CD4-positive, alpha-beta T cell treated with Interleukin-6 at 100 ng/mL for 8 hours (primary cell): ENCODE results near the gene RSBN1.

Experiments
- DNase-seq: peaks from one replicate; pipeline ENCODE4 v3.0.0-alpha.2; 2020; ENCODE audit warnings: mixed read lengths, low spot score

Gene RSBN1

DNA sequence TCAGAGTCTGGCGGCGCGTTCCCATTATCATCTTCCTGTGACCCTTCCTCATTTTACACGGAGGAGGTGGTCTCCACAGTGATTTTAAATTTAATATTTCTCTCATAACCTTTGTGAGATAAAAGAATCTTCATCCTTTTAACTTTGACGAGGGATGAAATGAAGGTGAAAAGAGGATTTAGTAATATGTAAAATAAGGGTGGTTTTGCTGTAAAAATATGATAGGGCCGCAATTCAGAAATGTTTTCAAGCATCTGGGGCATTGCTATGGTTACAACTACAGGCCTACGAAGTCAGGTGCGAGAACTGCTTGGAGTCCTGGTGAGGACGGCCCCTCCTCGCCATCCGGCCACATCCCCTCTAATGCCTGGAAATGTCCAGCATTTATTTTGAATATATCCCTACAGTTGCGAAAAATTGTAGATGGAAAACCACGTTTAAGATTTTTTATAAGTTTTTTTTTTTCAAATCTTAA is 422 bp upstream of the RSBN1 start:
- peak; percentile 4 for DNase-seq

DNA sequence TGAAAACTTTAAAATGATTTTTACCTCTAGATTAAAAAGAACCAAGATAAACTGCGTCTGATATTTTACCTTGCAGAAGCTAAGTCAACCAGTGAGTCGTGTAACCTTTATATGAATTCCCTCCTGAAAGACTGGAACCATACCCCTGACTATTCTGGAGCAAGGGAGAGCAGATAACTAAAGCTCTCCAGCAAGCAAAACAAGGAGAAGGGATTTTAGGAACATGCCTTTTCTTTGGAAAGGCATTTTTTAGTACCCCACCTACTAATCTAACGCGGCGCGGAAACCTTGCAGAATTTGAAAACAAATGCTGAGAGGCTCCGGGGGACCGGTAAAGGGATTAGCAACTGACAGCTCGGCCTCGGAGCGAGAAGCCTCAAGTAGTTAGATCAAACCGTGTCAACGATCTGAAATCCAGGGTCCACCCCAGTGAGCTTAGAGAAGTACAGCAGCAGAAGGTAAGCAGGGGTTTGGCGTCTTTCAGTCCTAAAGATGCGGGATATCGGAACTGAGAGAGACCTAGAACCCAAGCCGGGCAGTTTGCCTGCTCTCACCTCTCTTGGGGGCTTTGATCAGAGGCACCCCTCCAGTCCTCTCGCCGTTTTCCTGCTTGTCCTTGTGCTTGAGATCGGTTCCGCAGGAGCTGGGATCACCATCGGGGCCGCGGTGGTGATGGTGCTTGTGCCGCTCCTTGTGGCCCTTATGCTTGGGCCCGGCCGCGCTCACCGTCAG is 954 bp downstream of the RSBN1 start:
- DNase-seq = peak; percentile 7

DNA sequence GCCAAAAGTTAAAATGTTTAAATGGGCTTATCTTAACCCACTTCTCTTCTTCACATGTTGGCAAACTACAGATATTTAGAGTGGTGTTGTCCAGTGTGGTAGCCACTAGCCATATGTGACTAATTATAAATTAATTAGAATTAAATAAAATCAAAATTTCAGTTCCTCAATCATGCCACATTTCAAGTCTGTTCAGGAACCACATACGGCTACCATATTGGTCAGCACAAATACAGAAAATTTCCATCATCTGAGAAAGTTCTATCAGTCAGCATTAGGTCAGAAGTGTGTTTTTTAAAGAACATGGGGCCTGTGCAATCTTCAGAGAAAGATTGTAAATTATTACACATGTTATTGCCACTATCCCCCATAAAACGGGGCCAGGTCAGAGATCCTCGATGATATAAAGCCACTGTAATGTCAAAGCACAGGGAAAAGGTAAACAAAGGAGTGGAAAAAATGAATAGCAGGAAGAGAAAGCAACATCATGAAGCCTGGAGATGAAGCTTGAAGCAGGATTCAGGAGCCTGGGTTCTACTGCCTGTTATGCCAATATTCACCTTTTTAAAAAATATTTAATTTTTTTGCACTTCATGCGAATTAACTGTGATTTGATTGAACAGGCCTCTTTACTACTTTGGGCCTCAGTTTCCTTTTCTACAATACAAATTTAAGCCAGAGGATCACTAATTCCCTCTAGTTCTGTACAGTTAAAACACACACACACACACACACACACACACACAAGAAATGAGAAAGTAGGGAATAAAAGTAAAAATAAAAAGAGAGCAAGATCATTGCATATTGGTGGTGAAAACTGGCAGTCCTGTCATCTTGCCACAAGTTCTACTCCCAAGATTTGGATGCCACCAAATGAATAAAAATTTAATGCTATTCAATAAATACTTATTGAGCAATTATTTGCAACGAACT is 2.3 kb downstream of the RSBN1 start:
- DNase-seq = no peak

DNA sequence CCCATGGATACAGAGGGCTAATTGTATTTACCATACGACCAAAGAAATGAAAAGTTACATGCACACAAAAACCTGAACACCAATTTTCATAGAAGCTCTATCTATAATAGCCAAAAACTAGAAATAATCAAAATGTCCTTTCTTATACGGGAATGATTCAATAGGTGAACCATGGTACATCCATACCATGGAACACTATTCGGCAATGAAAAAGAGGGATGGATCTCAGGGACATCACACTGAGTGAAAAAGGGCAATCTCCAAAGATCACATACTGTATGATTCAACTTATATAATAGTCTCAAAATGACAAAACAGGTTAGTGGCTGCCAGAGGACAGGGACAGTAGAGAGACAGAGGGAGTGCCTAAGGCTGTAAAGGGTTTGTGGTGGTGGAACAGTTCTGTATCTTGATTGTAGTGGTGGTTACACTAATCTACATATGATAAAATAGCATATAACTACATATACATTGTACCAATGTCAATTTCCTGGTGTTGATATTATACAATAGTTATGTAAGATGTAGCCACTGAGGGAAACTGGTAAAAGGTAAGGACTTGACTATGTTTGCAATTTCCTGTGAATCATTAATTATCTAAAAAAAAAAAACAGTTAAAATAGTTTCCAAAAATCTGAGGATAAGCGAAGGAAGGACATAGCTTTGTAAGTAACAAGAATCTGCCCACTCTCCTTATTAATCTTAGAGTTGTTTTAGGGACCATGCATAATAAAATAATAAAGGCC is 3.7 kb downstream of the RSBN1 start:
- DNase-seq = no peak

DNA sequence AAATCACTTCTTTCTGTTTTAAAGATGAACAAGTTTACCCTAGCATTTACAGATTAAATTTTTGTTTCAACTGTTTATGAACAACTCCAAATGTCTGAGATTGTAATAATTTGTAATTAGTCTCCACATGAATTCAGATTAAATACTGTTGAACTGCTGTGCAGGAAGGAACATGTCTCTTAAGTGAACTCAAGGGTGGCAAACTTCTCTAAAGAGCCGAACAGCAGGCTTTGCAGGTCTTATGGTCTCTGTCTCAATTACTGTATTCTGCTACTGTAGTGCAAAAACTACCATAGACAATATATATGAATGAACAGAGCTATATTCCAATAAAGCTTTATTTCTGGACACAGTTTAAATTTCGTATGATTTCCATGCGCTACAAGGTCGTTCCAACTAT is 6.6 kb downstream of the RSBN1 start:
- DNase-seq = no peak

DNA sequence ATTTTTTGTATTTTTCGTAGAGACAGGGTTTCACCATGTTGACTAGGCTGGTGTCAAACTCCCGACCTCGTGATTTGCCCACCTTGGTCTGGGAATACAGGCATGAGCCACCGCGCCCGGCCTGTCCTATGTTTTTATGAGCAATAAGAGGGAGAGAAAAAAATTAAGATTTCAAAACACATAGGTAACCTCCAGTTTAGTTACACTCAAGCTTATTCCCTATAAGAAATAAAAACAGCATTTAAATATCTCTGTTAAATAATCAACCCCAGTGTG is 7.1 kb downstream of the RSBN1 start:
- DNase-seq = no peak

DNA sequence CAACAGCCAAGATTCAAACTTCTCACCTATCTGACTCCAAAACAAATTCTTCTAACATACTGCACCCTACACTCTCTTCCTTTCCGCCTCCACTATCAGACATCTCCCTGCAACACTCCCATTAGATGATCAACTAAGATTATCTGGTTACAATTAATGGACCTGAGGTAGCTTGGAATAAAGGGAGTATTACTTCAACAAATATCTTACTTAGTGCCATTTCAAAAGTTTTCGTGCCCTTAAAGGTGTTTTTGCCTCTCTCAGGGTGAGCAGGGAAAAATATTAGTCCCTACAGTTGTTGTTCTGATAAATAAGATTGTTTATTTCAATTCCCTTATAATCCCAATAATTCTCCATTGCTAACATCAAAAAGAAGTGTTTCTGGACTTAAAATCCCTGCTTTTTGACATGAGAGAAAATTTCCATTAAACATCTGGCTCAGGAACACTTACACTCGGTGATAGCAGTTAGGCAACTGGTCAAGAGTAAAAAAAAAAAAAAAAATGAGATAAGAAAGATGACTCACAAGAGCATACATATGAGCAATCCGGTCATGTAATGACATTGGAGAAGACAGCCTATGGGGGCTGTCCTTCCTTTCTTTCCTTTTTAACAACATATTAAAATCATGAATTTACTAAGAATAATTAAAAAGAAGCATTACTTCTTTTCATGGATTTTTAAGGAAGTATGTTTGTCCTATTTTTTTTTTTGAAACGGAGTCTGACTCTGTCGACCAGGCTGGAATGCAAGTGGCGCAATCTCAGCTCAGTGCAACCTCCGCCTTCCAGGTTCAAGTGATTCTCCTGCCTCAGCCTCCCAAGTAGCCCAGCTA is 7.6 kb downstream of the RSBN1 start:
- no peak for DNase-seq

DNA sequence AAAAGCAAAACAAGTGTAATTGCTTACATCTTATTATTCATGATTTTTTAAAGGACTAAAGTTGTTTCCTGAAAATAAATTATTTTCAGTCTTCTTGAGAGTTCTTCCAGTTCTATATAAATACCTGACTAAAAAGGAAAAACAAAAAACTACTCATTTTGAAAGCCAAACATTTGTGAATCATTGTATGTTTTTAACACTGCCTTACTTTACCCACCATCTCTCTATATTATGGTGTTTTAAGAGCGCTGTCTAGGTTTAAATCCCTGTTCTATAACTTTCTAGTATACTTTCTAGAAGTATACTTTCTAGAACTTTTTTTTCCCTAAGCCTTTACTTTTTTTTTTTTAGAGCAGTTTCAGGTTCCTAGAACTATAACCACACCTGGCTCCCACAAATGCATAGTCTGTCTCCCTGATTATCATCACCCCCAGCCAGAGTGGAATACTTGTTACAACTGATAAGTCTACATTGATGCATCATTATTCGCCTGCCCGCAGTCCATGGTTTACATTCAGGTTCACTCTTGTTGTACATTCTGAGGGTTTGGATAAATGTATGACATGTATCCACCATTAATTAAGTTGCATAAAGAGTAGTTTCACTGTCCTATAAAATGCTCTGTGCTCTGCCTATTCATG is 9.8 kb downstream of the RSBN1 start:
- DNase-seq = no peak

DNA sequence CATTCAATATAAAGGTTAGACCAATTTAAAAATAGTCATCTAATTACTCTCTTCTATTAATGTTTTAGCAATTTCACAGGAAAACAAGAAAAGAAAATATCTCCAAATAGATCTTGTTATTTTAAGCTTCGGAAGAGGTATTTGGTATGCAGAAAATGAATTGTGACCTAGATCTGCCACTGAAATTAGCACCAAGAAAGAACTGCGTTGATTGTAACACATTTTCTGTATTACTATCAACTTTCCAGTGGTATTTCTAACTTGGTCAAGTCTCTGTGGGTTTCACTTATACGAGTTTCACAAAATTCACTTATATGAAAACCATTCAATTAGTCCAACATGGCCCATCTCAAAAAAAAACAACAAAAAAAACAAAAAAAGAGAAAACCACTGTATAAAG is 11.8 kb downstream of the RSBN1 start:
- no peak for DNase-seq

DNA sequence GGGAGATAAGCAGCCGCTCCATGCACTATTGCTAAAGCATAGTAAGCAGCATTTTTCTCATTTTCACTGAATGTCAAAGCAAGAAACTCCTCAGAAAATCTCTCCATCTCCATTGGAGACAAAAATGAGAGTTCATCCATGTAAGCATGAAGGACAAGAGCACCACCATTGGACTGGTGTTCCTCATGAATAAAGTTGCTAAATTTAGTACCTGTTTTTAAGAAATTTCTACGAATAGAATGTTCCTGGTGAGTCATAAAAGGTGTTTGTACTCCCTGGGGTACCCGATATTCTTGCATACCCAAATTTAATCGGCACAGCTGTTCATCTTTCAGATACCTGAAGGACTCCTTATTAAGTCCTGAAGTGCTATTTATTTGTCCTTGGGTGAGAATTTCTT is 14.8 kb downstream of the RSBN1 start:
- DNase-seq = no peak

DNA sequence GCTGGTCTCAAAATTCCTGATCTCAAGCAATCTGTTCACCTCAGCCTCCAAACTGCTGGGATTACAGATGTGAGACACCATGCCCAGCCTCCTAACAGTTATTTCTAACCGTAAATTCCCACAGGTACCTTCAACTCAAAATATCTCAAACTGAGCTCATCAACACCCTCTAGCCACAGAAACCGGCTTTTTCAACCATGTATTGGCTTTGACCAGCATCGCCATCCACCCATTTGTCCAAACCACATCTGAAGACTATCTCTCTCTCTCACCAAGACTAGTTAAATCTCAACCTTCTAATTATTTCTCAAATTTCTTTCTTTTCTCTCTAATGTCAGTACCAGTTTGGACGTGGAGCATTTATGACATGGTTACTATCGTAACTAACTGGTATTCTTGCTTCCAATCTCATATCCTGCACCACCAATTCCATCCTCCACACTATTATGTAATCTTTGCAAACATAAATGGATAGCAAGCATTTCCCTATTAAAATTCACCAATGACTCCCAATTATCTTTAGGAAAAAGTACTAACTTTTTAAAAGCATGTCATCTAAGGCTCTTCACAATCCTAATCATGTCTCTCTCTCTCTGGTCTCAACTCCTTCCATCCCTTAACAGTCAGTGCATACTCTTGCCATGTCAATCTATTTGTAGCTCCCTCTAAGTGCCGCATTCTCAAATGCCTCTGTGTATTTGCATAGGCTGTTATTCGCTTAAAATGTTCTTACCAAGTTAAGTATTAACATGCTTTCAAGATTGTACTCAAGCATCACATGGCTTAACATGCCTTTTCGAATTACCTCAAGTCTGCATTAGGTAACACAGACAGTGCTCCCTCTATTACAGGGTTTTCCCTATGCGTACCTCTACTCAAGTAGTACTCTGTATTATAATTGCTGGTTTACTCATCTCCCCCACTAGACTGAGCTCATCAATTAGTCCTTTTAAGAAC is 18.1 kb downstream of the RSBN1 start:
- no peak for DNase-seq

DNA sequence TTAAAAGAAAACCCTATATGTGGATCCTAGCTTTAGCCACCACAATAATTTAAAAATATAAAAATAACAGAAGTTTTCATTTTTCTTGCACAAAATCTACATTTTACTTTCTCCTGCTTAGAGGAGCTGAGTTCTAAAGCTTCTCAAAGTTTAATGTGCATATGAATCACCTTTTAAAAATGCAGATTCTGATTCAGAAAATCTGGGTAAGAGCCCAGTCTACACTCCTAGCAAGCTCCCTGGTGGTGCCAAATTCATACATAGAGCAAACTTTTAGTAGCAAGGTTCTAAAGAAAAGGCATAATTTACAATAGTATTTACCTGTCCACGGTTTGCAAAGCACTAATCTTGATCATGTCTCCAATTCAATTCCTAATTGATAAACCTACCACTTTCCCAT is 19.3 kb downstream of the RSBN1 start:
- no peak for DNase-seq

DNA sequence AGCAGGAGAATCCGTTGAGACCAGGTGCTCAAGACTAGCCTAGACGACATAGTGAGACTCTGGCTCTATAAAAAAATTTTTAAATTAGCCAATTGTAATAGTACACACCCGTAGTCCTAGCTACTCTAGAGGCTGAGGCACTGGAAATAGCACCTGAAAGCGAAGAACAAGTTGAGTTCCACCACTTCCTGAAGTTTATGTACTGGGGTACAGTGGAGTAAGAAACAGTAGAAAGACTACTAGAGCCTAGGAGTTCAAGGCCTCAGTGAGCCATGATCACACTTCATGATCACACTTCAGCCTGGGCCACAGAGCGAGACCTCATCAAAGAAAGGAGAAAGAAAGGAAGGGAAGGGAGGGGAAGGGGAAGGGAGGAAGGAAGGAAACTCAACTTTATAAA is 19.8 kb downstream of the RSBN1 start:
- DNase-seq = peak; percentile 24

DNA sequence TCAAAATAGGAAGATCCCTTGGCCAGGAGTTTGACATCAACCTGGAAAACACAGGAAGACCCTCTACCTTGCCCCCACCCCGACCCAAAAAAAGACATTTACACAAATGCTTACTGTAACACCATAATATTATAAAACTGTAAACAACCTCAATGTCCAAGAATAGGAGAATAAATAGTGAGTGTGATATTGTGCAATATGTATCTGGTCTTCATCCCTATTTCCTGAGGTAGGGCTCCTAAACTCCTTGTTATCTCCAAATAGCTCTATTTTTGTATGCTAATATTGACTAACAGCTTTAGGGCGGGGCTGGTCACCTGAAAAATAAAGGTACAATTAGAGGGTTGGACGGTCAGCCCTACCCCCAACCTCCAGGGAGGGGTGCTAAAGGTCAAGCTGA is 23.5 kb downstream of the RSBN1 start:
- DNase-seq = no peak

DNA sequence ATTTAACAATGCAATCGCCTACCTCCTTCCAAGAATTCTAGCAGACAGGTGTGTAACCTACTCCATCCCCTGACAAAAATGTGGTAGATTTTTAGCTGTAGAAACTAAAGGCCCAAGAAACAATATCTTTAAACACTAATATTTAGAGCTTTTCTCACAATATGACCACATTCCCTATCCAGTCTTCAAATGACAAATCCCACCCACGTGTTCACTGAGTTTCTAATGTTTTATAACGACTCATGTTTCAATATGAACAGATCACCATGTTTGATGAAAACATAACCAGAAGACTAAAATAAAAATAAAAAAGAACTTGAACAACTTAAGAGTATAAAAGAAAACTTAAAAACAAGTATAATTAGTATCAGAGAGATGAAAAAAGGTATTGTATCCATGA is 24.6 kb downstream of the RSBN1 start:
- no peak for DNase-seq

DNA sequence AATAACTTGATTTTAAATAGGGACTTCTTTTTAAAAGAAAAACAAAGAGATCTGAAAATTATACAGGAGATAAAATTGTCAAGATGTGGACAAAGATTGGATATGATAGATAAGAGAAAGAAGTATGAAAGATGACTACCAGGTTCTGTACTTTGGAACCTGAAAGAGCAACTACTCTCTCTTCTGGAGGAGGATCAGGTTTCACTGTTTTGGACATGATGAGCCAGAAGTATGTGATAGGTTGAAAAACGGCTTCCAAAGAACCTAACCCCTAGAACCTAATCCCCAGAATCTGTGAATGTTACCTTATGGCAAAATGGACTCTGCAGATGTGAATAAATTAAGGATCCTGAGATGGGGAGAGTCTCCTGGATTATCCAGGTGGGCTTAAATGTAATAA is 26.2 kb downstream of the RSBN1 start:
- no peak for DNase-seq

DNA sequence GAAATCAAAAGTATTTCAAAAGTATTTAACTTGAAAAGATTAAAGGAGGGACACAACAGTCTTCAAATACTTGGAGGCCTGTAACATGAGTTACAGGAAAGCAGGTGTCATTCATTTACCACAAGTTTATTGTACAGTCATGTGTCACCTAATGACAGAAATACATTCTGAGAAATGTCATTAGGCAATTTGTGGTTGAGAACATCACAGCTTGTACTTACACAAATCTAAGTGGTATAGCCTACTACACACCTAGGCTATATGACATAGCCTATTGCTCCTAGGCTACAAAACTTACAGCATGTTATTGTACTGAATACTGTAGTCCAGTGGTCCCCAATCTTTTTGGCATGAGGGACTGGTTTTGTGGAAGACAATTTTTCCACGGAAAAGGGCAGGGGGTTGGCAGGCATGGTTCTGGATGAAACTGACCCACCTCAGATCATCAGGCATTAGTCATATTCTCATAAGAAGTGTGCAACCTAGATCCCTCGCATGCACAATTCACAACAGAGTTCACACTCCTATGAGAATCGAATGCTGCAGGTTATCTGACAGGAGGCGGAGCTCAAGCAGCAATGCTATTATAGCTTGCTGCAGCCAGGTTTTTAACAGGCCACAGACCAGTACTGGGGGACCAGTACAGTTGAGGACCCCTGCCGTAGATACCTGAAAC is 28.0 kb downstream of the RSBN1 start:
- DNase-seq = peak; percentile 39

DNA sequence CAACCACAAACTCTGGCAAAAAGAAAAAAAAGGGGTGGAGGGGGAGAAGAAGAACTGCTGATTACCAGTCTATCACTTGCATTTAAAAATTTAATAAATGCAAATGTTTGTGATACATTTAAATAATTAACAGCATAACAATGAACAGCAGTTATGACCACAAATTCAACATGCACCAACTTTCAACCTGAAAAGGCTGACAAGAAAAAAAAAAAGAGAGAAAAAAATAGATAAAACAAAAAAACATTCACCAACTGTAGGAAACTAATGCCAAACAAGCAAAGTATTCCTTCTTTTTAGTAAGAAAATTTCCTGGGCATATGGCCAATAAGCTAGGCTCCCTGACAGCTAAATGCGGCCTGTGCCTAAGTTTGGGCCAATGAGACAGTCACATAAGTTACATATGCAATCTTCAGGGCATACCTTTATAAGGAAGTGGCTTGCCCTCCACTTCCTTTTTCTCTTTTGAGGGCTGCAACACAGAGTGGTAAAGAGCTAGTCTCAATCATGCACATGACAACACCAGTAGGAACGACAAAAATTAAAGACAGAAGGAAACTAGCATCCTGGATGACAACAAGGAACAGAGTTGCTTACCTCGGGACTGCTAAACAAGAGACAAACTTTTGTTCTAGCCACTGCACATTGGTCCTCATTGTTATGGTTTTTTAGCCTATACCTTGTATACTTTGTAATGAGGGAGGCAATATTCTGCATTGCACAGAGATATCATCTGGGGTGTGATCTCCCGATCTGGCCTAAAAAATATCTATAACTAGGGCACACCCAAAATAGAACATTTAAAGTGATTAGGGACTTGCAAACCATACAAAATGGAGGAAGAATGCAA is 28.8 kb downstream of the RSBN1 start:
- peak; percentile 74 for DNase-seq

DNA sequence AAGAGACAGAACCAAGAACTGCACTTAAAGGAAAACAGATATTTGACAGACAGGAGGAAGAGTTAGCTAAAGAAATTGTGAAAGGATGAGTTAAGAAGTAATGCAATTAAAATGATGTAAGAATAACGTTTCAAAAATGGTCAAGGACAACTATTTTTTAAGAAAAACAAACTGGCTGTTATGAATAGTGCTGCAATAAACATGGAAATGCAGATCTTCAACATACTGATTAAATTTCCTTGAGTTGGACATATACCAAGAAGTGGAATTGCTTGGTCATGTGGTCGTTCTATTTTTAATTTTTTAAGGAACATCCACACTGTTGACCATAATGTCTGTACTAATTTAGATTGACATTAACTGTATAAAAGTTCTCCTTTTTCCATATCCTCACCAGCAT is 29.9 kb downstream of the RSBN1 start:
- DNase-seq = no peak
